Stimulated activated CD4-positive, alpha-beta T cell treated with anti-CD3 and anti-CD28 coated beads, Interleukin-1b, Interleukin-23, amount 100 ng/mL, for 48 hours (primary cell): Measurements from ENCODE around the gene TMEM205.
"Not testable (repeated sequence)": the region's sequence is repeated elsewhere in the genome, so short reads cannot be mapped to it uniquely, and the experiment has no call there.

ENCODE experiments used
- DNase-seq: peaks from one replicate; pipeline ENCODE4 v3.0.0-alpha.2; 2020

The TMEM205 gene

GRCh38 chr19:11338569-11339253 lies 7.4 kb downstream of the TMEM205 start:
- DNase-seq: no peak

GRCh38 chr19:11338121-11338520 lies 7.9 kb downstream of the TMEM205 start:
- no peak for DNase-seq

- no peak for DNase-seq
Measured at GRCh38 chr19:11337080-11337479, 9.0 kb downstream of the TMEM205 start.

- no peak for DNase-seq
Measured at GRCh38 chr19:11335449-11336146, 10.5 kb downstream of the TMEM205 start.

- not testable (repeated sequence) for DNase-seq
Measured at GRCh38 chr19:11333838-11334237, 12.2 kb downstream of the TMEM205 start.

- DNase-seq: no peak
Measured at GRCh38 chr19:11332822-11333221, 13.2 kb downstream of the TMEM205 start.

- DNase-seq: no peak
Measured at GRCh38 chr19:11331502-11331901, 14.6 kb downstream of the TMEM205 start.

GRCh38 chr19:11330127-11330526 lies 15.9 kb downstream of the TMEM205 start:
- DNase-seq: no peak

GRCh38 chr19:11325544-11325943 lies 20.5 kb downstream of the TMEM205 start:
- no peak for DNase-seq

GRCh38 chr19:11324748-11325389 lies 21.2 kb downstream of the TMEM205 start:
- no peak for DNase-seq

GRCh38 chr19:11324079-11324661 lies 21.9 kb downstream of the TMEM205 start:
- DNase-seq: peak; percentile 44

- no peak for DNase-seq
Measured at GRCh38 chr19:11323601-11324078, 22.4 kb downstream of the TMEM205 start.

- no peak for DNase-seq
Measured at GRCh38 chr19:11322269-11323024, 23.6 kb downstream of the TMEM205 start.

- no peak for DNase-seq
Measured at GRCh38 chr19:11321191-11322126, 24.6 kb downstream of the TMEM205 start.

GRCh38 chr19:11320278-11320995 lies 25.6 kb downstream of the TMEM205 start:
- not testable (repeated sequence) for DNase-seq

GRCh38 chr19:11306337-11306736 lies 39.7 kb downstream of the TMEM205 start:
- no peak for DNase-seq

GRCh38 chr19:11304936-11305335 lies 41.1 kb downstream of the TMEM205 start:
- no peak for DNase-seq

GRCh38 chr19:11300811-11301120 lies 45.3 kb downstream of the TMEM205 start:
- DNase-seq: no peak

GRCh38 chr19:11299946-11300810 lies 45.9 kb downstream of the TMEM205 start:
- no peak for DNase-seq

- DNase-seq: no peak
Measured at GRCh38 chr19:11296264-11296663, 49.8 kb downstream of the TMEM205 start.
